Mucosa of stomach (tissue), 1 donor: ENCODE results near the gene TSFM.

Experiments used
- H3K27me3 ChIP-seq: one replicate; pipeline ENCODE4 v1.7.0; 2013; ENCODE audit warnings: mild to moderate bottlenecking, low read length; ENCODE audit not compliant: control insufficient read depth, insufficient read depth
- H3K36me3 ChIP-seq: one replicate; pipeline ENCODE4 v1.7.0; 2013; ENCODE audit warnings: low read length; ENCODE audit not compliant: control insufficient read depth, insufficient read depth
- H3K4me1 ChIP-seq: one replicate; pipeline ENCODE4 v1.7.0; 2013; ENCODE audit warnings: mild to moderate bottlenecking, low read length; ENCODE audit not compliant: control insufficient read depth, insufficient read depth
- H3K4me3 ChIP-seq: one replicate; pipeline ENCODE4 v1.7.0; 2013; ENCODE audit warnings: low read length
- H3K9ac ChIP-seq: one replicate; pipeline ENCODE4 v1.7.0; 2013; ENCODE audit warnings: mild to moderate bottlenecking, low read length, moderate library complexity
- H3K9me3 ChIP-seq: one replicate; pipeline ENCODE4 v1.7.0; 2013; ENCODE audit warnings: mild to moderate bottlenecking, low read length, moderate library complexity; ENCODE audit not compliant: control insufficient read depth
- donor health status: Pancreatic carcinoma.

The TSFM gene

DNA sequence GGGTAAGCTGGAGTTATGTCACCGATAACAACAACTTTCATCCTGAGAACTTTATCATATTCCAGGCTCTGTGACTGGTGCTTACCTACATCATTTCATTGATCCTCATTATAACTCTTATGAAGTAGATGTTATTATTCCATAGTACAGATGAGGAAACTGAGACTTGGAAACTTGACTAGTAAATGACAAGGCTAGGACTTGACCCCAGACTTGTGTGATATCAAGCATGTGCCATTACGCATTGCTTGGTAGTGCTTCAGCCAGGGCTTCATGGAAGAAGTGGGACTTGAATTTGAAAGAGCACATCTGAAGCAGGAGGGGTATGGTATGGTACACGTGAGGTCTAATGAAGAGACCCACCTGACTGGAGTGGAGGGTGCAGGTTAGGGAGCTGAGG, 24.1 kb downstream of the TSFM start:
- peaks cover 12% of the 10 kb centered on the region for H3K4me1 ChIP-seq
- peaks cover 4% of the 10 kb centered on the region for H3K36me3 ChIP-seq
- no peak overlapping the region for H3K9ac ChIP-seq
- no peaks in the 10 kb centered on the region for H3K27me3 ChIP-seq
- H3K4me3 ChIP-seq, result no peak overlapping the region
- H3K9me3 ChIP-seq, result no peaks in the 10 kb centered on the region

- H3K27me3 ChIP-seq, result no peaks in the 10 kb centered on the region
- H3K4me3 ChIP-seq, result no peak overlapping the region
- H3K4me1 ChIP-seq, result peaks cover 12% of the 10 kb centered on the region
- peaks cover 4% of the 10 kb centered on the region for H3K36me3 ChIP-seq
- H3K9ac ChIP-seq, result no peak overlapping the region
- H3K9me3 ChIP-seq, result no peaks in the 10 kb centered on the region
Measured at GRCh38 chr12:57807285-57807684, 24.7 kb downstream of the TSFM start.

DNA sequence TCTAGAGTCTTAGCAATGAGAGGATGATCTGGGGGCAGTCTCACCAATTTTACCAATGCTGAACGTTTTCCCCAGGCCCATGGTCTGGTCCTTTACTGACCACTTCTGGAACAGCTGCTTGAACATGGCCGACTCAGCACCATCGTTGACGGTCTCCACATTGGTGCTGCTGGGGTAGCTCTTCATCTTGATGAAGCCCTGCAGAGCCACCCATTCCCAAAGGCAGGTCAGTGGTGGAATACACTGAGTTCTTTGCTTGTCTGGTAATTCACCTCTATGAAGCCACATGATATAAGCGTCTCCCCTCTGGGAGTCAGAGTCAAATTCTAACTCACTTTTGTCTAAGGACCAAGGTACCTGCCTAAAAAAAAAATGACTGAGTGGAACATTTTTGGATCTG, 25.8 kb downstream of the TSFM start:
- Histone ChIP-seq H3K4me3 (no peak overlapping the region), H3K4me1 (peaks cover 20% of the 10 kb centered on the region), H3K27me3 (no peaks in the 10 kb centered on the region), H3K9me3 (no peaks in the 10 kb centered on the region), H3K36me3 (peaks cover 4% of the 10 kb centered on the region), H3K9ac (no peak overlapping the region)

- Histone ChIP-seq H3K9ac (no peak overlapping the region), H3K9me3 (no peaks in the 10 kb centered on the region), H3K4me1 (peaks cover 16% of the 10 kb centered on the region), H3K36me3 (peaks cover 4% of the 10 kb centered on the region), H3K27me3 (no peaks in the 10 kb centered on the region), H3K4me3 (no peak overlapping the region)
Measured at GRCh38 chr12:57809425-57809824, 26.8 kb downstream of the TSFM start.

DNA sequence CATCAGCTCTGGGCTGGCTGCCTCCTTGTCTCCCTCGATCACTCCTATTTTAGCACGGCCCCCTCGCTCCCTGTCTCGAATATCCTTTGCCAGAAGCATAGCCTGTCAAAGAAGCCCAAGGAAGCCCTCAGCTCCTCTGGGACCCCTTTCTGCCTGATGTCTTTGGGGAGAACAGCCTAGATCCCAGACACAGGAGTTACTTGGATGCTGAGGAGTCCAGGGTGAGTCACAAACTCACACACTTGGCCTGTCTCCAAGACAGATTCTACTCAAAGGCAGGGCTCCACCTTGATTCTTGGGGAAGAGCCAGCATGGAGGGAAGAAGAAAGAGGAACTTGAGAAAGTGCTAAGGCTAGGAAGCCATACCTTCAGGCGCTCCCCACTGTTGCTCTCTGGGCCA, 27.9 kb downstream of the TSFM start:
- Histone ChIP-seq H3K27me3 (no peaks in the 10 kb centered on the region), H3K9me3 (no peaks in the 10 kb centered on the region), H3K4me3 (no peak overlapping the region), H3K9ac (no peak overlapping the region), H3K36me3 (peaks cover 4% of the 10 kb centered on the region), H3K4me1 (peaks cover 16% of the 10 kb centered on the region)

- Histone ChIP-seq H3K36me3 (peaks cover 4% of the 10 kb centered on the region), H3K4me1 (peaks cover 22% of the 10 kb centered on the region), H3K9me3 (no peaks in the 10 kb centered on the region), H3K9ac (no peak overlapping the region), H3K27me3 (no peaks in the 10 kb centered on the region), H3K4me3 (no peak overlapping the region)
Measured at GRCh38 chr12:57811028-57811755, 28.6 kb downstream of the TSFM start.

- no peaks in the 10 kb centered on the region for H3K27me3 ChIP-seq
- H3K4me3 ChIP-seq, result no peak overlapping the region
- peaks cover 36% of the 10 kb centered on the region for H3K4me1 ChIP-seq
- peaks cover 4% of the 10 kb centered on the region for H3K36me3 ChIP-seq
- H3K9ac ChIP-seq, result no peak overlapping the region
- H3K9me3 ChIP-seq, result no peaks in the 10 kb centered on the region
Measured at GRCh38 chr12:57813111-57813970, 30.8 kb downstream of the TSFM start.

GRCh38 chr12:57813971-57814772, 31.6 kb downstream of the TSFM start:
- Histone ChIP-seq H3K4me3 (no peak overlapping the region), H3K9ac (no peak overlapping the region), H3K27me3 (no peaks in the 10 kb centered on the region), H3K9me3 (no peaks in the 10 kb centered on the region), H3K36me3 (peaks cover 4% of the 10 kb centered on the region), H3K4me1 (peaks cover 36% of the 10 kb centered on the region)

- Histone ChIP-seq H3K9ac (no peak overlapping the region), H3K9me3 (no peaks in the 10 kb centered on the region), H3K27me3 (no peaks in the 10 kb centered on the region), H3K4me1 (peaks cover 35% of the 10 kb centered on the region), H3K4me3 (no peak overlapping the region), H3K36me3 (no peaks in the 10 kb centered on the region)
Measured at GRCh38 chr12:57815177-57816000, 32.8 kb downstream of the TSFM start.

- peaks cover 29% of the 10 kb centered on the region for H3K4me1 ChIP-seq
- no peaks in the 10 kb centered on the region for H3K9me3 ChIP-seq
- no peak overlapping the region for H3K4me3 ChIP-seq
- H3K9ac ChIP-seq, result no peak overlapping the region
- H3K36me3 ChIP-seq, result no peaks in the 10 kb centered on the region
- H3K27me3 ChIP-seq, result no peaks in the 10 kb centered on the region
Measured at GRCh38 chr12:57816001-57816854, 33.6 kb downstream of the TSFM start.

- Histone ChIP-seq H3K9ac (no peak overlapping the region), H3K36me3 (peaks cover 1% of the 10 kb centered on the region), H3K4me1 (peaks cover 29% of the 10 kb centered on the region), H3K27me3 (no peaks in the 10 kb centered on the region), H3K9me3 (no peaks in the 10 kb centered on the region), H3K4me3 (no peak overlapping the region)
Measured at GRCh38 chr12:57816855-57817151, 34.2 kb downstream of the TSFM start.
